Measurements from ENCODE around the gene ATP8A2. TPM values are rescaled to one million over a fixed set of nuclear protein-coding genes. Genes with fewer than 3 reads are reported as not detected.
A peak's percentile ranks its signal among the peaks of the same experiment; 100 is the strongest.
"Not testable (repeated sequence)": the region's sequence is repeated elsewhere in the genome, so short reads cannot be mapped to it uniquely, and the experiment has no call there.

ATP8A2 gene
- total and polyA plus RNA-seq, 3 donors from 2014 or later = 14.2 to 38.3 (median 16.5) TPM

DNA sequence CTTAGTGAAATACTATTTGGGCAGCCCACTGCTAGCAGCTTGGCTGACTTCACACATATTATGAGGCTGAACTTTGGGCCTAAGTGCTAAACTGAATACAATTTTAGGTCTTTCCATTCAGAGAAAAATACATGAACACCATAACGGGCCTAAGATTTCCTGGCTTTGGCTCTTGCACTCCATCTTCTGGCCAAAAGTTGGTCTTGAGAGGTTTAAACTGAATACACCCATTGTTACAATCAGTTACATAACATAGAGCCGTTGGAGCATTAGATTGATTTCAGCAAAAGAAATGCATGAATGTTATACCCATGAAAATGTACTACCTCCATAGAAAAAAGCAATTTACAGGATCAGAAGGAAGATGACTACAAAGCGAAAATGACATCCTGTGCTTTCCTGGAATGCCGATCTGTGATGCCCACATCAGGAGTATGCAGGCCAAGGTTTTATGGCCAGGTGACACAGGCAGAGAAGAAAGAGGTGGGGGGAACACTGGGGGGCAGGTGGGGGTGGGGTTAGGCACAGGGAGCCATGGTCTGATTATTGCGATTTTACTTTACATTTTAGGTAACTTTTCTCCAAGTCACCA is 691.2 kb downstream of the ATP8A2 start:
- Histone ChIP-seq H3K36me3 (ENCODE audit: low read depth, missing control alignments) (no peaks in the 10 kb centered on the region), H3K4me1 (no peaks in the 10 kb centered on the region), H3K27me3 (no peaks in the 10 kb centered on the region), H3K27ac (no peak overlapping the region), H3K4me3 (no peak overlapping the region), H3K9me3 (no peaks in the 10 kb centered on the region)
- DNase-seq = peak; percentile 62
- TF ChIP-seq POLR2A (IDR thresholded peaks at IDR 0.05) = no peak
- peak; percentile 23 to 59 (median 58) for TF ChIP-seq CTCF (IDR thresholded peaks at IDR 0.05)
- intact Hi-C loops (cut with DNase I; ENCODE audit: low total_unique reads) = no loop called here
- 59 to 62% methylated on average over 5 of the region's 5 CpGs for WGBS, 2 donors

- H3K27ac ChIP-seq = not testable (repeated sequence)
- intact Hi-C loops (cut with DNase I; ENCODE audit: low total_unique reads) = loop anchor here (5.0 kb wide), 1 partner anchor 494 kb away; no protein-coding TSS in a partner anchor
Measured at GRCh38 chr13:26066492-26066891, 694.7 kb downstream of the ATP8A2 start.

DNA sequence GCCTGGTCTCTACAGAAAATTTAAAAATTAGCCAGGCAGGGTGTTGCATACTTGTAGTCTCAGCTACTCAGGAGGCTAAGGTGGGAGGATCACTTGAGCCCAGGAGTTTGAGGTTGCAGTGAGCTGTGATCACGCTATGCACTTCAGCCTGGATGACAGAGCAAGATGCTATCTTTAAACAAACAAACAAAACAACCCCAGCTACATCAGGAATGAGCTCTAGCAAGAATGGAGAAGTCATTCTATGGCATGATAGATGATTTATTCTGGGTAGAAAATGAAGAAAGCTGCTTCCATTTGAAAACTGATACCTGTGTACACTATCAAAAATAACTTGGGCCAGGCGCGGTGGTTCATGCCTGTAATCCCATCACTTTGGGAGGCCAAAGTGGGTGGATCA is 695.8 kb downstream of the ATP8A2 start:
- TF ChIP-seq POLR2A (IDR thresholded peaks at IDR 0.05) (no peak), CTCF (IDR thresholded peaks at IDR 0.05) (no peak)
- 96 to 97% methylated on average over 3 of the region's 3 CpGs for WGBS, 2 donors
- Histone ChIP-seq H3K4me1 (no peaks in the 10 kb centered on the region), H3K4me3 (no peak overlapping the region), H3K9me3 (no peaks in the 10 kb centered on the region), H3K36me3 (ENCODE audit: low read depth, missing control alignments) (no peaks in the 10 kb centered on the region), H3K27ac (no peak overlapping the region), H3K27me3 (no peaks in the 10 kb centered on the region)
- intact Hi-C loops (cut with DNase I; ENCODE audit: low total_unique reads) = loop anchor here (5.0 kb wide), 1 partner anchor 495 kb away; no protein-coding TSS in a partner anchor
- no peak for DNase-seq

More at GRCh38 chr13:26066492-26066891, 694.7 kb downstream of the ATP8A2 start:
- not testable (repeated sequence) for DNase-seq; H3K4me3 ChIP-seq; H3K9me3 ChIP-seq; H3K27me3 ChIP-seq; H3K4me1 ChIP-seq; H3K36me3 ChIP-seq (ENCODE audit: low read depth, missing control alignments)
- 85 to 87% methylated on average over 7 of the region's 7 CpGs for WGBS, 2 donors

DNA sequence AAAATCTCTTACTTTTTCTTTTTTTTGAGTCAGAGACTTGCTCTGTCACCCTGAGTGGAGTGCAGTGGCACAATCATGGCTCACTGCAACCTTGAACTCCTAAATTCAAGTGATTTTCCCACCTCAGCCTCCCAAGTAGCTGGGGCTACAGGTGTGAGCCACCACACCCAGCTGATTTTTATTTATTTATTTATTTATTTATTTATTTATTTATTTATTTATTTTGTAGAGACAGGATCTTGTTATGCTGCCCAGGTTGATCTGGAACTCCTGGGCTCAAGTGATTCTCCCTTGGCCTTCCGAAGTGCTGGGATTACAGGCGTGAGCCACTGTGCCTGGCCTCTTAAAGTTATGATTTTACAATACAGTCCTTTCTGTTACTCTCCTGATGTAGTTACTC is 696.6 kb downstream of the ATP8A2 start:
- H3K4me3 ChIP-seq; H3K27ac ChIP-seq; H3K9me3 ChIP-seq; H3K27me3 ChIP-seq; H3K4me1 ChIP-seq; DNase-seq; H3K36me3 ChIP-seq (ENCODE audit: low read depth, missing control alignments): not testable (repeated sequence)
- intact Hi-C loops (cut with DNase I; ENCODE audit: low total_unique reads) = loop anchor here (5.0 kb wide), 1 partner anchor 496 kb away; no protein-coding TSS in a partner anchor
- 93 to 98% methylated on average over 2 of the region's 2 CpGs for WGBS, 2 donors

GRCh38 chr13:26069642-26070041 is 697.9 kb downstream of the ATP8A2 start:
- not testable (repeated sequence) for H3K36me3 ChIP-seq (ENCODE audit: low read depth, missing control alignments); H3K4me3 ChIP-seq; H3K27ac ChIP-seq; H3K4me1 ChIP-seq; DNase-seq; H3K9me3 ChIP-seq; H3K27me3 ChIP-seq
- WGBS, 2 donors = 85 to 90% methylated on average over 8 of the region's 8 CpGs
- intact Hi-C loops (cut with DNase I; ENCODE audit: low total_unique reads) = loop anchor here (5.0 kb wide), 1 partner anchor 497 kb away; no protein-coding TSS in a partner anchor

DNA sequence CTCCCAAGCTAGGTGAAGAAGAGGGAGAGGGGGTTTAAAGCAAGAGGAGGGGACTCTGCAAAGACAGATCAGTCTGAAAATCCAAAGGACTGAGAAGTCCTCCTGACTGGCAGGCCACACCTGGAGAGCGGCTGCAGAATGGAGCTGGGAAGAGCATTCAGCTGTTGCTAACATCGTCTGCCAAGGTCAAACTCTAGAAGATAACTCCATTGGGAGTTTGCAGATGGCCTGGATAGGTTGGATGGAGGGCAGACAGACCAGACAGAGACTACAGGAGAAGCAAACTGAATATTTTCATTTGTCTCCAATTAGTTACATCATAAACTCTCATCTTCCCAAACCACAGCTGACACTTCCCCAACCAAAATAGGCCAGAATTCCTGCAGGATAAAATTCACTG is 699.9 kb downstream of the ATP8A2 start:
- Histone ChIP-seq H3K9me3 (no peaks in the 10 kb centered on the region), H3K4me3 (no peak overlapping the region), H3K36me3 (ENCODE audit: low read depth, missing control alignments) (no peaks in the 10 kb centered on the region), H3K27me3 (no peaks in the 10 kb centered on the region), H3K4me1 (no peaks in the 10 kb centered on the region), H3K27ac (no peak overlapping the region)
- WGBS, 2 donors = 74 to 90% methylated on average over 2 of the region's 2 CpGs
- no peak for DNase-seq
- intact Hi-C loops (cut with DNase I; ENCODE audit: low total_unique reads) = no loop called here
- TF ChIP-seq CTCF (IDR thresholded peaks at IDR 0.05) (no peak), POLR2A (IDR thresholded peaks at IDR 0.05) (no peak)

Data from testis (tissue), 3 donors.